GM23338 (cell line): ENCODE measurements around the gene ATP13A2. TPM values are rescaled to one million over a fixed set of nuclear protein-coding genes. Genes with fewer than 3 reads are reported as not detected.

Experiments
- ATAC-seq: fragments of 200-7000 bp; cut with Tn5 transposase; 3 replicates; pipeline ENCODE4 v1.9.1; 2020
- DNase-seq: peaks from one replicate; pipeline ENCODE4 v3.0.0-alpha.2; 2015; ENCODE audit warnings: low spot score
- H2AFZ ChIP-seq: fragments of 200-600 bp; sonication (generic); 2 replicates; pipeline ENCODE4 v1.8.0; 2016; ENCODE audit warnings: antibody characterized with exemption, mild to moderate bottlenecking, moderate library complexity
- H3F3A ChIP-seq: fragments of 200-600 bp; sonication (generic); replicated peaks from 2 replicates; pipeline ENCODE4 v1.8.0; 2017; ENCODE audit warnings: antibody characterized with exemption, mixed run types, low read depth
- H3K27ac ChIP-seq: fragments of 200-600 bp; sonication (generic); 2 replicates; pipeline ENCODE4 v1.6.1; 2016; ENCODE audit warnings: low read depth
- H3K27me3 ChIP-seq: fragments of 200-600 bp; sonication (generic); 2 replicates; pipeline ENCODE4 v1.8.0; 2016; ENCODE audit warnings: mild to moderate bottlenecking, mixed run types, moderate library complexity; ENCODE audit not compliant: insufficient read depth
- H3K36me3 ChIP-seq: fragments of 200-600 bp; sonication (generic); 2 replicates; pipeline ENCODE4 v1.8.0; 2016; ENCODE audit warnings: mild to moderate bottlenecking; ENCODE audit not compliant: insufficient read depth
- H3K4me1 ChIP-seq: fragments of 200-600 bp; sonication (generic); 2 replicates; pipeline ENCODE4 v1.8.0; 2016; ENCODE audit warnings: mild to moderate bottlenecking, moderate library complexity; ENCODE audit not compliant: insufficient read depth
- H3K4me2 ChIP-seq: fragments of 200-600 bp; sonication (generic); 2 replicates; pipeline ENCODE4 v1.7.1; 2017; ENCODE audit warnings: mixed run types
- H3K4me3 ChIP-seq: fragments of 200-600 bp; sonication (generic); 2 replicates; pipeline ENCODE4 v1.6.1; 2016; ENCODE audit warnings: mixed run types
- H3K79me2 ChIP-seq: fragments of 200-600 bp; sonication (generic); replicated peaks from 2 replicates; pipeline ENCODE4 v1.8.0; 2017; ENCODE audit warnings: mild to moderate bottlenecking; ENCODE audit not compliant: insufficient read depth
- H3K9me2 ChIP-seq: fragments of 200-600 bp; sonication (generic); 2 replicates; pipeline ENCODE4 v1.8.0; 2017; ENCODE audit not compliant: insufficient read depth
- H4K20me1 ChIP-seq: fragments of 200-600 bp; sonication (generic); replicated peaks from 2 replicates; pipeline ENCODE4 v1.8.0; 2017; ENCODE audit warnings: mild to moderate bottlenecking; ENCODE audit not compliant: insufficient read depth
- H3K27ac Mint-ChIP-seq: 2 replicates; pipeline ENCODE4 v1.8.0; 2020; ENCODE audit warnings: inconsistent platforms, mild to moderate bottlenecking, moderate library complexity, mixed read lengths
- H3K27me3 Mint-ChIP-seq: 3 replicates; pipeline ENCODE4 v1.8.0; 2022; ENCODE audit warnings: low read depth, mild to moderate bottlenecking, moderate library complexity, mixed read lengths, inconsistent platforms; ENCODE audit not compliant: insufficient read depth, poor library complexity
- H3K36me3 Mint-ChIP-seq: 3 replicates; pipeline ENCODE4 v1.8.0; 2021; ENCODE audit warnings: low read depth, mild to moderate bottlenecking, inconsistent platforms, moderate library complexity, mixed read lengths
- H3K4me1 Mint-ChIP-seq: 3 replicates; pipeline ENCODE4 v1.8.0; 2020; ENCODE audit warnings: mild to moderate bottlenecking, inconsistent platforms, mixed read lengths
- H3K4me3 Mint-ChIP-seq: 3 replicates; pipeline ENCODE4 v1.8.0; 2021; ENCODE audit warnings: moderate library complexity, mild to moderate bottlenecking, inconsistent platforms, mixed read lengths
- H3K9me3 Mint-ChIP-seq: 3 replicates; pipeline ENCODE4 v1.8.0; 2020; ENCODE audit warnings: moderate library complexity, mild to moderate bottlenecking, inconsistent platforms, mixed read lengths
- CREB1 ChIP-seq: fragments of 250-450 bp; sonication (Bioruptor Pico); IDR thresholded peaks from 2 replicates; pipeline ENCODE4 v1.5.0; 2020; ENCODE audit warnings: low read depth, mild to moderate bottlenecking, moderate library complexity
- EZH2 ChIP-seq: fragments of 200-600 bp; sonication (generic); IDR thresholded peaks from one replicate; pipeline ENCODE4 v1.8.0; 2017; ENCODE audit warnings: antibody characterized with exemption, mild to moderate bottlenecking, low read depth; ENCODE audit not compliant: unreplicated experiment
- EZH2phosphoT487 ChIP-seq: fragments of 200-600 bp; sonication (generic); IDR thresholded peaks from one replicate; pipeline ENCODE4 v1.8.1; 2018; ENCODE audit warnings: antibody characterized with exemption; ENCODE audit not compliant: unreplicated experiment
- JUNB ChIP-seq: IDR thresholded peaks from one replicate; pipeline ENCODE4 v1.6.1; 2016; ENCODE audit warnings: antibody characterized with exemption; ENCODE audit not compliant: unreplicated experiment
- NANOG ChIP-seq: IDR thresholded peaks from 2 replicates; pipeline ENCODE4 v1.6.1; 2016; ENCODE audit warnings: antibody characterized with exemption, borderline replicate concordance
- POLR2AphosphoS5 ChIP-seq: IDR thresholded peaks from 2 replicates; pipeline ENCODE4 v1.6.1; 2016; ENCODE audit warnings: antibody characterized with exemption, low read depth
- STAT1 ChIP-seq: IDR thresholded peaks from one replicate; pipeline ENCODE4 v1.6.1; 2016; ENCODE audit warnings: antibody characterized with exemption; ENCODE audit not compliant: unreplicated experiment
- ZNF114 ChIP-seq: fragments of 250-450 bp; sonication (Bioruptor Pico); IDR thresholded peaks from 2 replicates; pipeline ENCODE4 v1.5.0; 2020; ENCODE audit warnings: mild to moderate bottlenecking, moderate library complexity
- ZNF331 ChIP-seq: fragments of 250-450 bp; sonication (Bioruptor Pico); IDR thresholded peaks from 2 replicates; pipeline ENCODE4 v1.5.0; 2020; ENCODE audit warnings: low read depth, mild to moderate bottlenecking, moderate library complexity
- polyA plus RNA-seq: library from polyadenylated mRNA; unstranded; fragments of >200 nt; fragmentation: Nextera tagmentation; extraction: Ambion mirVana; gene quantifications from 2 replicates; pipeline ENCODE4 v1.2.1, GENCODE V29; 2016
- total RNA-seq: library from RNA; depleted of rRNA; stranded (reverse); fragments of >200 nt; shearing (Covaris generic); gene quantifications from 2 replicates; pipeline ENCODE4 v1.2.3, GENCODE V29; 2014
- TF ChIP-seq, protein P1 (sequence below): IDR thresholded peaks from 2 replicates; pipeline ENCODE4 v1.6.1; 2016; ENCODE audit warnings: antibody characterized with exemption
- TF ChIP-seq, protein P2 (sequence below), 2 experiments: fragments of 200-600 bp in 1 of 2; sonication (generic) in 1 of 2; conservative IDR thresholded peaks; 2 replicates each; pipeline versions ENCODE4 v1.5.1 to v1.6.1; 2016 to 2017; ENCODE audit warnings: antibody characterized with exemption in 2 of 2, low read depth in 2 of 2, mild to moderate bottlenecking in 2 of 2, moderate library complexity in 1 of 2
- TF ChIP-seq, protein P3 (sequence below): fragments of 250-450 bp; sonication (Bioruptor Pico); IDR thresholded peaks from 2 replicates; pipeline ENCODE4 v1.5.0; 2020; ENCODE audit warnings: mild to moderate bottlenecking, moderate library complexity
- TF ChIP-seq, protein P4 (sequence below): IDR thresholded peaks from one replicate; pipeline ENCODE4 v1.6.1; 2018; ENCODE audit warnings: antibody characterized with exemption; ENCODE audit not compliant: unreplicated experiment

ATP13A2 gene
- total and polyA plus RNA-seq, 2 experiments from 2014 or later = 30.1 to 87.7 TPM

DNA sequence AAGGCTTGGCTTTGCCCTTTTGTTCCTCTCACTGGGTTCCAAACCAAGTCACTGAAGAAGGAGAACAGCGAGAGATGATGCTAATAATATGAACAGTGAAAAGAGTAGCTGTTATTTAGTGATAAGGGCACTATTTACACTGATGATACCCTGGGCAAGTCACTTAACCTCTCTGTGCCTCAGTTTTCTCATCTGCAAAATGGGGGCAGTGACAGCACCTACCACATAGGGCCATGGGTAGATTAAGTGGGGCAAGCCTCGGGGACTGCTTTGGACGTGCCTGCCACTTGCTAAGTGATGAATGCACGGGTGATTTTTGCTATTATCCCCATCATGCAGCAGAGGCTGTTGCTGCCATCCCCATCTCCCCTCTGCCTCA, 9.2 kb downstream of the ATP13A2 start:
- H3K4me3 ChIP-seq = no peak overlapping the region
- H3K79me2 ChIP-seq = no peaks in the 10 kb centered on the region
- H4K20me1 ChIP-seq = peaks cover under 1% of the 10 kb centered on the region; the same call in 1 of the 2 replicates
- H3K4me1 ChIP-seq = peaks cover 7% of the 10 kb centered on the region
- H3K27ac ChIP-seq = no peak overlapping the region
- H3K4me1 Mint-ChIP-seq = peaks cover 4% of the 10 kb centered on the region; the same call in 2 of the 3 replicates
- H3K27ac Mint-ChIP-seq = no peak overlapping the region
- peaks cover 12% of the 10 kb centered on the region for H3K27me3 Mint-ChIP-seq
- no peaks in the 10 kb centered on the region for H3K9me3 Mint-ChIP-seq
- no peaks in the 10 kb centered on the region for H3K27me3 ChIP-seq
- no peak overlapping the region for H3K4me3 Mint-ChIP-seq
- H2AFZ ChIP-seq = no peak overlapping the region
- H3K9me2 ChIP-seq = no peaks in the 10 kb centered on the region
- ATAC-seq (no peak), DNase-seq (no peak)
- H3K36me3 ChIP-seq = no peaks in the 10 kb centered on the region; the same call in none of the 2 replicates
- H3F3A ChIP-seq = no peaks in the 10 kb centered on the region
- peaks cover 40% of the 10 kb centered on the region for H3K36me3 Mint-ChIP-seq
- H3K4me2 ChIP-seq = no peak overlapping the region
- TF ChIP-seq EZH2phosphoT487 = no peak
- no peak for TF ChIP-seq STAT1
- no peak for TF ChIP-seq ZNF331 (CRISPR knock-in tag)
- TF ChIP-seq, protein P1, sequence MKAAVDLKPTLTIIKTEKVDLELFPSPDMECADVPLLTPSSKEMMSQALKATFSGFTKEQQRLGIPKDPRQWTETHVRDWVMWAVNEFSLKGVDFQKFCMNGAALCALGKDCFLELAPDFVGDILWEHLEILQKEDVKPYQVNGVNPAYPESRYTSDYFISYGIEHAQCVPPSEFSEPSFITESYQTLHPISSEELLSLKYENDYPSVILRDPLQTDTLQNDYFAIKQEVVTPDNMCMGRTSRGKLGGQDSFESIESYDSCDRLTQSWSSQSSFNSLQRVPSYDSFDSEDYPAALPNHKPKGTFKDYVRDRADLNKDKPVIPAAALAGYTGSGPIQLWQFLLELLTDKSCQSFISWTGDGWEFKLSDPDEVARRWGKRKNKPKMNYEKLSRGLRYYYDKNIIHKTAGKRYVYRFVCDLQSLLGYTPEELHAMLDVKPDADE = no peak
- TF ChIP-seq ZNF114 = no peak
- TF ChIP-seq NANOG = no peak
- TF ChIP-seq POLR2AphosphoS5 = no peak
- TF ChIP-seq, protein P2, sequence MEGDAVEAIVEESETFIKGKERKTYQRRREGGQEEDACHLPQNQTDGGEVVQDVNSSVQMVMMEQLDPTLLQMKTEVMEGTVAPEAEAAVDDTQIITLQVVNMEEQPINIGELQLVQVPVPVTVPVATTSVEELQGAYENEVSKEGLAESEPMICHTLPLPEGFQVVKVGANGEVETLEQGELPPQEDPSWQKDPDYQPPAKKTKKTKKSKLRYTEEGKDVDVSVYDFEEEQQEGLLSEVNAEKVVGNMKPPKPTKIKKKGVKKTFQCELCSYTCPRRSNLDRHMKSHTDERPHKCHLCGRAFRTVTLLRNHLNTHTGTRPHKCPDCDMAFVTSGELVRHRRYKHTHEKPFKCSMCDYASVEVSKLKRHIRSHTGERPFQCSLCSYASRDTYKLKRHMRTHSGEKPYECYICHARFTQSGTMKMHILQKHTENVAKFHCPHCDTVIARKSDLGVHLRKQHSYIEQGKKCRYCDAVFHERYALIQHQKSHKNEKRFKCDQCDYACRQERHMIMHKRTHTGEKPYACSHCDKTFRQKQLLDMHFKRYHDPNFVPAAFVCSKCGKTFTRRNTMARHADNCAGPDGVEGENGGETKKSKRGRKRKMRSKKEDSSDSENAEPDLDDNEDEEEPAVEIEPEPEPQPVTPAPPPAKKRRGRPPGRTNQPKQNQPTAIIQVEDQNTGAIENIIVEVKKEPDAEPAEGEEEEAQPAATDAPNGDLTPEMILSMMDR (conservative IDR thresholded peaks at IDR 0.05; ENCODE audit: low read depth in 2 of 2) = no peak
- TF ChIP-seq, protein P3, sequence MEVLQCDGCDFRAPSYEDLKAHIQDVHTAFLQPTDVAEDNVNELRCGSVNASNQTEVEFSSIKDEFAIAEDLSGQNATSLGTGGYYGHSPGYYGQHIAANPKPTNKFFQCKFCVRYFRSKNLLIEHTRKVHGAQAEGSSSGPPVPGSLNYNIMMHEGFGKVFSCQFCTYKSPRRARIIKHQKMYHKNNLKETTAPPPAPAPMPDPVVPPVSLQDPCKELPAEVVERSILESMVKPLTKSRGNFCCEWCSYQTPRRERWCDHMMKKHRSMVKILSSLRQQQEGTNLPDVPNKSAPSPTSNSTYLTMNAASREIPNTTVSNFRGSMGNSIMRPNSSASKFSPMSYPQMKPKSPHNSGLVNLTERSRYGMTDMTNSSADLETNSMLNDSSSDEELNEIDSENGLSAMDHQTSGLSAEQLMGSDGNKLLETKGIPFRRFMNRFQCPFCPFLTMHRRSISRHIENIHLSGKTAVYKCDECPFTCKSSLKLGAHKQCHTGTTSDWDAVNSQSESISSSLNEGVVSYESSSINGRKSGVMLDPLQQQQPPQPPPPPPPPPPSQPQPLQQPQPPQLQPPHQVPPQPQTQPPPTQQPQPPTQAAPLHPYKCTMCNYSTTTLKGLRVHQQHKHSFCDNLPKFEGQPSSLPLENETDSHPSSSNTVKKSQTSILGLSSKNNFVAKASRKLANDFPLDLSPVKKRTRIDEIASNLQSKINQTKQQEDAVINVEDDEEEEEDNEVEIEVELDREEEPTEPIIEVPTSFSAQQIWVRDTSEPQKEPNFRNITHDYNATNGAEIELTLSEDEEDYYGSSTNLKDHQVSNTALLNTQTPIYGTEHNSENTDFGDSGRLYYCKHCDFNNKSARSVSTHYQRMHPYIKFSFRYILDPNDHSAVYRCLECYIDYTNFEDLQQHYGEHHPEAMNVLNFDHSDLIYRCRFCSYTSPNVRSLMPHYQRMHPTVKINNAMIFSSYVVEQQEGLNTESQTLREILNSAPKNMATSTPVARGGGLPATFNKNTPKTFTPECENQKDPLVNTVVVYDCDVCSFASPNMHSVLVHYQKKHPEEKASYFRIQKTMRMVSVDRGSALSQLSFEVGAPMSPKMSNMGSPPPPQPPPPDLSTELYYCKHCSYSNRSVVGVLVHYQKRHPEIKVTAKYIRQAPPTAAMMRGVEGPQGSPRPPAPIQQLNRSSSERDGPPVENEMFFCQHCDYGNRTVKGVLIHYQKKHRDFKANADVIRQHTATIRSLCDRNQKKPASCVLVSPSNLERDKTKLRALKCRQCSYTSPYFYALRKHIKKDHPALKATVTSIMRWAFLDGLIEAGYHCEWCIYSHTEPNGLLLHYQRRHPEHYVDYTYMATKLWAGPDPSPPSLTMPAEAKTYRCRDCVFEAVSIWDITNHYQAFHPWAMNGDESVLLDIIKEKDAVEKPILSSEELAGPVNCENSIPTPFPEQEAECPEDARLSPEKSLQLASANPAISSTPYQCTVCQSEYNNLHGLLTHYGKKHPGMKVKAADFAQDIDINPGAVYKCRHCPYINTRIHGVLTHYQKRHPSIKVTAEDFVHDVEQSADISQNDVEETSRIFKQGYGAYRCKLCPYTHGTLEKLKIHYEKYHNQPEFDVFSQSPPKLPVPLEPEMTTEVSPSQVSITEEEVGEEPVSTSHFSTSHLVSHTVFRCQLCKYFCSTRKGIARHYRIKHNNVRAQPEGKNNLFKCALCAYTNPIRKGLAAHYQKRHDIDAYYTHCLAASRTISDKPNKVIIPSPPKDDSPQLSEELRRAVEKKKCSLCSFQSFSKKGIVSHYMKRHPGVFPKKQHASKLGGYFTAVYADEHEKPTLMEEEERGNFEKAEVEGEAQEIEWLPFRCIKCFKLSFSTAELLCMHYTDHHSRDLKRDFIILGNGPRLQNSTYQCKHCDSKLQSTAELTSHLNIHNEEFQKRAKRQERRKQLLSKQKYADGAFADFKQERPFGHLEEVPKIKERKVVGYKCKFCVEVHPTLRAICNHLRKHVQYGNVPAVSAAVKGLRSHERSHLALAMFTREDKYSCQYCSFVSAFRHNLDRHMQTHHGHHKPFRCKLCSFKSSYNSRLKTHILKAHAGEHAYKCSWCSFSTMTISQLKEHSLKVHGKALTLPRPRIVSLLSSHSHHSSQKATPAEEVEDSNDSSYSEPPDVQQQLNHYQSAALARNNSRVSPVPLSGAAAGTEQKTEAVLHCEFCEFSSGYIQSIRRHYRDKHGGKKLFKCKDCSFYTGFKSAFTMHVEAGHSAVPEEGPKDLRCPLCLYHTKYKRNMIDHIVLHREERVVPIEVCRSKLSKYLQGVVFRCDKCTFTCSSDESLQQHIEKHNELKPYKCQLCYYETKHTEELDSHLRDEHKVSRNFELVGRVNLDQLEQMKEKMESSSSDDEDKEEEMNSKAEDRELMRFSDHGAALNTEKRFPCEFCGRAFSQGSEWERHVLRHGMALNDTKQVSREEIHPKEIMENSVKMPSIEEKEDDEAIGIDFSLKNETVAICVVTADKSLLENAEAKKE (CRISPR knock-in tag) = no peak
- TF ChIP-seq JUNB = no peak
- TF ChIP-seq, protein P4, sequence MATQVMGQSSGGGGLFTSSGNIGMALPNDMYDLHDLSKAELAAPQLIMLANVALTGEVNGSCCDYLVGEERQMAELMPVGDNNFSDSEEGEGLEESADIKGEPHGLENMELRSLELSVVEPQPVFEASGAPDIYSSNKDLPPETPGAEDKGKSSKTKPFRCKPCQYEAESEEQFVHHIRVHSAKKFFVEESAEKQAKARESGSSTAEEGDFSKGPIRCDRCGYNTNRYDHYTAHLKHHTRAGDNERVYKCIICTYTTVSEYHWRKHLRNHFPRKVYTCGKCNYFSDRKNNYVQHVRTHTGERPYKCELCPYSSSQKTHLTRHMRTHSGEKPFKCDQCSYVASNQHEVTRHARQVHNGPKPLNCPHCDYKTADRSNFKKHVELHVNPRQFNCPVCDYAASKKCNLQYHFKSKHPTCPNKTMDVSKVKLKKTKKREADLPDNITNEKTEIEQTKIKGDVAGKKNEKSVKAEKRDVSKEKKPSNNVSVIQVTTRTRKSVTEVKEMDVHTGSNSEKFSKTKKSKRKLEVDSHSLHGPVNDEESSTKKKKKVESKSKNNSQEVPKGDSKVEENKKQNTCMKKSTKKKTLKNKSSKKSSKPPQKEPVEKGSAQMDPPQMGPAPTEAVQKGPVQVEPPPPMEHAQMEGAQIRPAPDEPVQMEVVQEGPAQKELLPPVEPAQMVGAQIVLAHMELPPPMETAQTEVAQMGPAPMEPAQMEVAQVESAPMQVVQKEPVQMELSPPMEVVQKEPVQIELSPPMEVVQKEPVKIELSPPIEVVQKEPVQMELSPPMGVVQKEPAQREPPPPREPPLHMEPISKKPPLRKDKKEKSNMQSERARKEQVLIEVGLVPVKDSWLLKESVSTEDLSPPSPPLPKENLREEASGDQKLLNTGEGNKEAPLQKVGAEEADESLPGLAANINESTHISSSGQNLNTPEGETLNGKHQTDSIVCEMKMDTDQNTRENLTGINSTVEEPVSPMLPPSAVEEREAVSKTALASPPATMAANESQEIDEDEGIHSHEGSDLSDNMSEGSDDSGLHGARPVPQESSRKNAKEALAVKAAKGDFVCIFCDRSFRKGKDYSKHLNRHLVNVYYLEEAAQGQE = no peak
- no peak for TF ChIP-seq CREB1 (CRISPR knock-in tag)
- no peak for TF ChIP-seq EZH2
